Endothelial cell of umbilical vein (primary cell): ENCODE measurements around the gene MYH9. TPM values are rescaled to one million over a fixed set of nuclear protein-coding genes. Genes with fewer than 3 reads are reported as not detected.

Source experiments
- BruUV-seq: library from RNA; stranded (reverse); fragments of 400-500 nt; replicated peaks from 2 replicates; lab custom pipeline; 2021; lab: Mats Ljungman, UMichigan
- CTCF ChIA-PET: fragments of 300-600, 350-600 bp; sonication (Branson Sonifier 250); formaldehyde crosslinking; loops from one replicate; lab custom pipeline; 2021; ENCODE audit warnings: antibody characterized with exemption, inconsistent platforms; lab: Charles Lee
- POLR2A ChIA-PET: fragments of 300-600, 350-600 bp; sonication (Branson Sonifier 250); formaldehyde crosslinking; loops from one replicate; lab custom pipeline; 2021; ENCODE audit warnings: antibody characterized with exemption, inconsistent platforms; lab: Charles Lee
- DNase-seq: peaks from one replicate; pipeline ENCODE4 v3.0.0-alpha.2; 2011; ENCODE audit warnings: low read depth, low spot score
- FAIRE-seq: peaks from 2 replicates; lab custom pipeline; 2011; peaks lifted over from hg19 to GRCh38; lab: Jason Lieb, UNC
- H2AFZ ChIP-seq: 2 replicates; pipeline ENCODE4 v1.6.0; 2012; ENCODE audit warnings: low read depth, low read length, control low read depth, inconsistent platforms
- H3K27ac ChIP-seq: 2 replicates; pipeline ENCODE4 v1.5.1; 2011; ENCODE audit warnings: low read depth, mild to moderate bottlenecking, control low read depth, low read length, moderate library complexity; ENCODE audit not compliant: insufficient read depth
- H3K27me3 ChIP-seq, 2 experiments: 2 replicates each; pipeline versions ENCODE4 v1.6.0 to v1.6.1; 2011; ENCODE audit warnings: low read length in 2 of 2, mixed read lengths in 1 of 2; ENCODE audit not compliant: control insufficient read depth in 2 of 2, insufficient read depth in 2 of 2
- H3K36me3 ChIP-seq, 2 experiments: 2 replicates in 1 of 2; 3 replicates in 1 of 2; pipeline ENCODE4 v1.5.1; 2011; ENCODE audit warnings: low read length in 2 of 2, mild to moderate bottlenecking in 1 of 2, moderate library complexity in 1 of 2; ENCODE audit not compliant: control insufficient read depth in 2 of 2, insufficient read depth in 2 of 2; ENCODE audit errors: extremely low read depth in 1 of 2
- H3K4me1 ChIP-seq: 3 replicates; pipeline ENCODE4 v1.5.1; 2011; ENCODE audit warnings: mild to moderate bottlenecking, low read length; ENCODE audit not compliant: control insufficient read depth, insufficient read depth; ENCODE audit errors: extremely low read depth
- H3K4me2 ChIP-seq: 2 replicates; pipeline ENCODE4 v1.6.1; 2011; ENCODE audit warnings: low read length, control low read depth, mixed read lengths; ENCODE audit not compliant: insufficient read depth
- H3K4me3 ChIP-seq, 3 experiments: fragments of 200-600 bp in 1 of 3; sonication (generic), shearing (Covaris generic) in 1 of 3; replicated peaks in 1 of 3; 2 replicates each; pipeline ENCODE4 v1.5.1; 2011 to 2016; ENCODE audit warnings: control low read depth in 3 of 3, low read length in 3 of 3, mild to moderate bottlenecking in 2 of 3, inconsistent platforms in 1 of 3, low read depth in 1 of 3, moderate library complexity in 1 of 3; ENCODE audit not compliant: insufficient read depth in 1 of 3
- H3K79me2 ChIP-seq: 2 replicates; pipeline ENCODE4 v1.6.0; 2012; ENCODE audit warnings: low read length, inconsistent platforms; ENCODE audit not compliant: control insufficient read depth, insufficient read depth
- H3K9ac ChIP-seq: replicated peaks from 2 replicates; pipeline ENCODE3; 2011; ENCODE audit warnings: low read length, control low read depth; ENCODE audit not compliant: insufficient read depth; ENCODE audit errors: extremely low read depth
- H3K9me1 ChIP-seq: replicated peaks from 3 replicates; pipeline ENCODE4 v1.6.0; 2011; ENCODE audit warnings: mild to moderate bottlenecking, low read length; ENCODE audit not compliant: control insufficient read depth, insufficient read depth; ENCODE audit errors: extremely low read depth
- H3K9me3 ChIP-seq: replicated peaks from 2 replicates; pipeline ENCODE4 v1.5.1; 2012; ENCODE audit warnings: low read length, inconsistent platforms; ENCODE audit not compliant: control insufficient read depth, insufficient read depth
- H4K20me1 ChIP-seq: replicated peaks from 2 replicates; pipeline ENCODE3; 2011; ENCODE audit warnings: mild to moderate bottlenecking, low read length; ENCODE audit not compliant: control insufficient read depth, insufficient read depth; ENCODE audit errors: extremely low read depth
- FOS ChIP-seq: IDR thresholded peaks from 2 replicates; pipeline ENCODE4 v1.6.1; 2011; ENCODE audit warnings: mild to moderate bottlenecking, low read length, moderate library complexity, borderline replicate concordance; ENCODE audit not compliant: insufficient read depth
- dilution Hi-C: fragments of 300-500 bp; cut with MboI; formaldehyde crosslinking; loops from one replicate; pipeline ENCODE4 v1.15.0; 2019; ENCODE audit warnings: low sequenced_read_pairs; ENCODE audit not compliant: extremely low pct_ligation_motif_present
- intact Hi-C: fragments of 100-400 bp; cut with micrococcal nuclease; formaldehyde crosslinking; loops from one replicate; pipeline ENCODE4 v1.10.0; 2022
- polyA plus RNA-seq, 4 experiments: library from polyadenylated mRNA; depleted of rRNA in 3 of 4; stranded (reverse) in 3 of 4; unstranded in 1 of 4; fragments of >200 nt; gene quantifications; 2 replicates each; pipeline versions ENCODE4 v1.2.1 to v1.2.3, GENCODE V29; 2011 to 2012; ENCODE audit warnings: missing spikeins in 1 of 4
- total RNA-seq: library from RNA; stranded (reverse); gene quantifications from 2 replicates; pipeline ENCODE4 v1.2.3, GENCODE V29; 2021
- TF ChIP-seq, protein P1 (sequence below), 2 donors: IDR thresholded peaks; 1 replicate in 1 of 2; 2 replicates in 1 of 2; pipeline ENCODE4 v1.5.1; 2011; ENCODE audit warnings: low read length in 2 of 2, mild to moderate bottlenecking in 2 of 2, moderate library complexity in 2 of 2, control low read depth in 1 of 2, inconsistent platforms in 1 of 2, low read depth in 1 of 2; ENCODE audit not compliant: insufficient read depth in 1 of 2; ENCODE audit errors: extremely low read depth in 1 of 2

The MYH9 gene
- total and polyA plus RNA-seq, 2 donors (not counting 3 experiments of a cell fraction or from before 2014, with no cell fraction given), result 188 to 1,413 TPM

DNA sequence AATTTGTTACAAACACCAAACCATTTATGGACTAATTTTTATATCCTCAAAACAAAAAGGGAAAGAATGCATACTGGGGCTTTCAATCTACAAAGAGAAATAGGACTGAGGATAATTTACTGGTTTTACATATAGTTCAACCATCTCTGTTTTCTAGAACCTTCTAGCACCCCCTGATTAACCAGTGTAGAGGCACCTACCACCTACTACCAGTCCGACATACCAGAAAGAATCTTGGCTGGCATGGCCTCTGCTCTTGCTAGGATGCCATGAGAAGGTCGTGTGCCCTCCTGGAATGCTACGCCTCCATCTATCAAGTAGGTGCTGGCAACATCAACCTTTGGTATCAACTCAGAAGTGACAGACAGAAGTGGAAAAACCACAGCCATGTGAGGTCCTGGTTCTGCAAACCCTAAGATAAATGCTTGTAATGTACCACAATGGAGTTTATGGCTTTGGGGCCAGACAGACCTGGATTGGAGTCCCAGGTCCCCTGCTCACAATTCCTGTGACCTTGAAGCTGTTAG is 28.2 kb downstream of the MYH9 start:
- Histone ChIP-seq H3K36me3 (peaks cover 6 to 8% of the 10 kb centered on the region in 2 experiments), H3K9me3 (no peaks in the 10 kb centered on the region), H3K9me1 (no peaks in the 10 kb centered on the region), H3K9ac (no peak overlapping the region), H3K4me2 (peak overlapping the region; percentile 20), H2AFZ (no peak overlapping the region), H3K27ac (peak overlapping the region; percentile 56), H3K27me3 (no peaks in the 10 kb centered on the region), H3K79me2 (peaks cover 96% of the 10 kb centered on the region), H3K4me3 (no peak overlapping the region), H3K4me1 (peaks cover 92% of the 10 kb centered on the region), H4K20me1 (peaks cover 7% of the 10 kb centered on the region)
- FAIRE-seq (no peak), DNase-seq (no peak)
- TF ChIP-seq, protein P1, sequence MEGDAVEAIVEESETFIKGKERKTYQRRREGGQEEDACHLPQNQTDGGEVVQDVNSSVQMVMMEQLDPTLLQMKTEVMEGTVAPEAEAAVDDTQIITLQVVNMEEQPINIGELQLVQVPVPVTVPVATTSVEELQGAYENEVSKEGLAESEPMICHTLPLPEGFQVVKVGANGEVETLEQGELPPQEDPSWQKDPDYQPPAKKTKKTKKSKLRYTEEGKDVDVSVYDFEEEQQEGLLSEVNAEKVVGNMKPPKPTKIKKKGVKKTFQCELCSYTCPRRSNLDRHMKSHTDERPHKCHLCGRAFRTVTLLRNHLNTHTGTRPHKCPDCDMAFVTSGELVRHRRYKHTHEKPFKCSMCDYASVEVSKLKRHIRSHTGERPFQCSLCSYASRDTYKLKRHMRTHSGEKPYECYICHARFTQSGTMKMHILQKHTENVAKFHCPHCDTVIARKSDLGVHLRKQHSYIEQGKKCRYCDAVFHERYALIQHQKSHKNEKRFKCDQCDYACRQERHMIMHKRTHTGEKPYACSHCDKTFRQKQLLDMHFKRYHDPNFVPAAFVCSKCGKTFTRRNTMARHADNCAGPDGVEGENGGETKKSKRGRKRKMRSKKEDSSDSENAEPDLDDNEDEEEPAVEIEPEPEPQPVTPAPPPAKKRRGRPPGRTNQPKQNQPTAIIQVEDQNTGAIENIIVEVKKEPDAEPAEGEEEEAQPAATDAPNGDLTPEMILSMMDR (IDR thresholded peaks at IDR 0.05; ENCODE audit: extremely low read depth in 1 of 2, insufficient read depth in 1 of 2, low read depth in 1 of 2, low read length in 2 of 2), result no peak
- TF ChIP-seq FOS, result no peak
- ChIA-PET CTCF (interaction anchor here (0.6 to 3.0 kb wide), 6 partner anchors 9 to 127 kb away, joined by 3 to 16 read pairs (median 3); no protein-coding TSS in a partner anchor), POLR2A (interaction anchor here (0.6 to 0.9 kb wide), 3 partner anchors 19 to 93 kb away, joined by 6 to 11 read pairs (median 11); no protein-coding TSS in a partner anchor)
- dilution Hi-C loops (no loop called here), intact Hi-C loops (no loop called here)
- no TSS peak for BruUV-seq
